NCI-H510A treated with DMSO at 0.1 percent for 48 hours (cell line): ENCODE data around the gene GCK.

Experiments
- DNase-seq: peaks from one replicate; lab custom pipeline; 2025; lab: John Stamatoyannopoulos, UW

The GCK gene

GRCh38 chr7:44103923-44104859, 85.0 kb downstream of the GCK start, which contains the start of gene AEBP1:
Gene AEBP1, plus strand, starts transcription at chr7:44104345. Its CDS starts 321 bp downstream, at chr7:44104666.
- no peak for DNase-seq

- no peak for DNase-seq
Measured at GRCh38 chr7:44103566-44103922, 85.7 kb downstream of the GCK start.

GRCh38 chr7:44102846-44103565, 86.2 kb downstream of the GCK start:
- DNase-seq: no peak

- no peak for DNase-seq
Measured at GRCh38 chr7:44101966-44102845, 87.0 kb downstream of the GCK start.

GRCh38 chr7:44101303-44101965, 87.8 kb downstream of the GCK start:
- no peak for DNase-seq

GRCh38 chr7:44100458-44101302, 88.6 kb downstream of the GCK start:
- DNase-seq: no peak

- DNase-seq: no peak
Measured at GRCh38 chr7:44099669-44100068, 89.6 kb downstream of the GCK start.

- no peak for DNase-seq
Measured at GRCh38 chr7:44098092-44099068, 90.9 kb downstream of the GCK start.

GRCh38 chr7:44097064-44097932, 91.9 kb downstream of the GCK start:
- no peak for DNase-seq

GRCh38 chr7:44096326-44096881, 92.8 kb downstream of the GCK start:
- no peak for DNase-seq

GRCh38 chr7:44095781-44096180, 93.5 kb downstream of the GCK start:
- DNase-seq: no peak

GRCh38 chr7:44094883-44095592, 94.2 kb downstream of the GCK start:
- DNase-seq: no peak

GRCh38 chr7:44094365-44094764, 94.9 kb downstream of the GCK start:
- no peak for DNase-seq
